ENCODE results near the gene TIGD3. TPM values are rescaled to one million over a fixed set of nuclear protein-coding genes. Genes with fewer than 3 reads are reported as not detected.

The TIGD3 gene
- total and polyA plus RNA-seq, 2 of the 8 experiments (the other 6 are each of a cell fraction or from before 2014, with no cell fraction given) = 1.1 to 1.3 TPM

GRCh38 chr11:65354265-65355012 lies at the start of gene TIGD3 (continued):
- TF ChIP-seq CEBPB (IDR thresholded peaks at IDR 0.05; ENCODE audit: low read depth, low read length) = no peak
- TF ChIP-seq RNF2 (IDR thresholded peaks at IDR 0.05; ENCODE audit: borderline replicate concordance, low read depth, low read length, missing control alignments, poor library complexity, severe bottlenecking) = no peak
- TF ChIP-seq BRCA1 (IDR thresholded peaks at IDR 0.05; ENCODE audit: low read depth, low read length) = no peak
- TF ChIP-seq HDAC2 (IDR thresholded peaks at IDR 0.05; ENCODE audit: borderline replicate concordance in 1 of 2, low read depth in 2 of 2, low read length in 2 of 2) = peak in 1 of 2 experiments; percentile 79; a peak in 1 of 4 replicates
- no peak for TF ChIP-seq NANOG (IDR thresholded peaks at IDR 0.05; ENCODE audit: insufficient read depth, low read depth, low read length, poor library complexity, severe bottlenecking)
- peak; percentile 26; the same call in 1 of the 2 replicates for TF ChIP-seq TAF1 (IDR thresholded peaks at IDR 0.05; ENCODE audit: low read depth, low read length)
- TF ChIP-seq SUZ12 (IDR thresholded peaks at IDR 0.05; ENCODE audit: low read length) = no peak
- peak; percentile 34; the same call in 1 of the 2 replicates for TF ChIP-seq RBBP5 (IDR thresholded peaks at IDR 0.05; ENCODE audit: borderline replicate concordance, low read depth, low read length)
- peak; percentile 82; the same call in 1 of the 2 replicates for TF ChIP-seq SP1 (IDR thresholded peaks at IDR 0.05; ENCODE audit: low read depth, low read length)
- no peak for TF ChIP-seq SIRT6 (IDR thresholded peaks at IDR 0.05; ENCODE audit: low read length)
- no peak for TF ChIP-seq POLR2AphosphoS5 (IDR thresholded peaks at IDR 0.05; ENCODE audit: low read depth, low read length)
- no peak for TF ChIP-seq SIX5 (IDR thresholded peaks at IDR 0.05; ENCODE audit: low read depth, low read length)
- TF ChIP-seq CHD2 (IDR thresholded peaks at IDR 0.05; ENCODE audit: low read length) = peak; percentile 72; the same call in 1 of the 2 replicates
- TF ChIP-seq CTBP2 (IDR thresholded peaks at IDR 0.05; ENCODE audit: borderline replicate concordance, insufficient read depth, insufficient read length, low read length) = no peak
- no peak for TF ChIP-seq EZH2 (IDR thresholded peaks at IDR 0.05; ENCODE audit: low read depth, low read length, severe bottlenecking)
- TF ChIP-seq CBX5 (IDR thresholded peaks at IDR 0.05; ENCODE audit: low read depth, low read length) = no peak
- no peak for TF ChIP-seq KDM1A (IDR thresholded peaks at IDR 0.05; ENCODE audit: borderline replicate concordance, low read length)
- TF ChIP-seq, protein P1, sequence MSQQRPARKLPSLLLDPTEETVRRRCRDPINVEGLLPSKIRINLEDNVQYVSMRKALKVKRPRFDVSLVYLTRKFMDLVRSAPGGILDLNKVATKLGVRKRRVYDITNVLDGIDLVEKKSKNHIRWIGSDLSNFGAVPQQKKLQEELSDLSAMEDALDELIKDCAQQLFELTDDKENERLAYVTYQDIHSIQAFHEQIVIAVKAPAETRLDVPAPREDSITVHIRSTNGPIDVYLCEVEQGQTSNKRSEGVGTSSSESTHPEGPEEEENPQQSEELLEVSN (IDR thresholded peaks at IDR 0.05) = no peak
- TF ChIP-seq JUN (IDR thresholded peaks at IDR 0.05; ENCODE audit: low read depth, low read length) = no peak
- TF ChIP-seq TBP (IDR thresholded peaks at IDR 0.05; ENCODE audit: low read depth, low read length) = no peak; the same call in 1 of the 2 replicates
- no peak for TF ChIP-seq FOSL1 (IDR thresholded peaks at IDR 0.05; ENCODE audit: insufficient read depth, low read depth, low read length)

All from H1 (cell line).